HL-60 (cell line): ENCODE data around the gene MEF2C.
A peak's percentile ranks its signal among the peaks of the same experiment; 100 is the strongest.

ENCODE experiments used
- DNase-seq, 2 experiments: peaks; one replicate each; pipeline ENCODE4 v3.0.0-alpha.2; 2010 to 2020; ENCODE audit warnings: low read depth in 1 of 2, low spot score in 1 of 2
- H3K27ac ChIP-seq: fragments of 250-450 bp; sonication (Bioruptor Pico); replicated peaks from 2 replicates; pipeline ENCODE4 v1.5.1; 2020; ENCODE audit warnings: mild to moderate bottlenecking, moderate library complexity
- H3K27me3 ChIP-seq: fragments of 250-450 bp; sonication (Bioruptor Pico); 2 replicates; pipeline ENCODE4 v1.5.1; 2021; ENCODE audit warnings: mild to moderate bottlenecking, moderate library complexity; ENCODE audit not compliant: insufficient read depth, poor library complexity, severe bottlenecking
- H3K4me3 ChIP-seq: replicated peaks from 2 replicates; pipeline ENCODE4 v1.5.1; 2011; ENCODE audit warnings: mild to moderate bottlenecking, control low read depth, low read length; ENCODE audit not compliant: insufficient read depth
- CTCF ChIP-seq: IDR thresholded peaks from one replicate; pipeline ENCODE4 v1.5.1; 2011; ENCODE audit warnings: low read length, control low read depth, inconsistent platforms; ENCODE audit not compliant: insufficient read depth
- GABPA ChIP-seq: IDR thresholded peaks from 2 replicates; pipeline ENCODE4 v1.6.1; 2012; ENCODE audit warnings: low read depth
- POLR2AphosphoS5 ChIP-seq: IDR thresholded peaks from 2 replicates; pipeline ENCODE4 v1.6.1; 2012; ENCODE audit warnings: low read depth
- REST ChIP-seq: IDR thresholded peaks from 2 replicates; pipeline ENCODE4 v1.6.1; 2012; ENCODE audit warnings: low read depth; ENCODE audit not compliant: insufficient replicate concordance
- SPI1 ChIP-seq: IDR thresholded peaks from 2 replicates; pipeline ENCODE4 v1.6.1; 2012; ENCODE audit warnings: low read depth, mild to moderate bottlenecking, borderline replicate concordance
- long read RNA-seq: library from polyadenylated mRNA; unstranded; transcript quantifications from one replicate; pipeline ENCODE4 v2.0.0, GENCODE V29; 2020

The MEF2C gene
- long read RNA-seq, partial matches to known transcripts = 1 of 8 reads
- long read RNA-seq, other reads (novel, unspliced or antisense) = 4 of 8 reads

- peak within 1 kb of the TSS; percentile 58 for H3K4me3 ChIP-seq
- no peaks in the 10 kb centered on the region for H3K27me3 ChIP-seq
- H3K27ac ChIP-seq = no peak within 1 kb of the TSS
- no peak for DNase-seq
- TF ChIP-seq GABPA (no peak), SPI1 (0 out of 2 replicates have a peak, but pooled peaks have one; percentile 13), POLR2AphosphoS5 (no peak)
Observed at GRCh38 chr5:88883059-88883835, at the start of gene MEF2C. Gene MEF2C, minus strand, starts transcription at chr5:88883184. Its CDS starts 59,396 bp downstream, at chr5:88823788.

DNA sequence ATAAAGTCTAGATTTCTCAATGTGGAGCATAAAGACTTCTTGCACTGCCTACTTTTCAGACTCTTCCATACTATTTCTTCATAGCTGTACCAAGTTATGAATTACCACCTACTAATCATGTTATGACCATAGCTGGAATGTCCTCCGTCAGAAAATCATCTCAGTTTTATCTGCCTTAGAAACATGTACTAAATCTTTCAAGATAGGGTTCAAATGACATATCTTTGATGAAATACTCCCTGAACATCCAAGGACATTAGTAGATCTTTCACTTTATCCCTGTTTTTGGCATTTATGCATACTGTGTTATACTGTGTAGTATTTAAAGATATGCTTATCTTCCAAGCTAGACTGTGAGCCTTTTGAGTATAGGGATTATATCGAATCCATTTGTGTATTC is 49.6 kb upstream of the MEF2C start:
- Histone ChIP-seq H3K27me3 (no peaks in the 10 kb centered on the region), H3K4me3 (no peak overlapping the region), H3K27ac (no peak overlapping the region)
- no peak for TF ChIP-seq SPI1
- no peak for TF ChIP-seq GABPA
- no peak for TF ChIP-seq POLR2AphosphoS5
- TF ChIP-seq REST = no peak
- TF ChIP-seq CTCF = no peak
- DNase-seq = no peak

- no peak for TF ChIP-seq REST
- TF ChIP-seq GABPA = no peak
- no peak for TF ChIP-seq CTCF
- no peak for TF ChIP-seq POLR2AphosphoS5
- no peak for TF ChIP-seq SPI1
- H3K27me3 ChIP-seq = no peaks in the 10 kb centered on the region
- H3K27ac ChIP-seq = no peak overlapping the region
- no peak for DNase-seq
- H3K4me3 ChIP-seq = no peak overlapping the region
Observed at GRCh38 chr5:88930335-88930734, 47.4 kb upstream of the MEF2C start.

DNA sequence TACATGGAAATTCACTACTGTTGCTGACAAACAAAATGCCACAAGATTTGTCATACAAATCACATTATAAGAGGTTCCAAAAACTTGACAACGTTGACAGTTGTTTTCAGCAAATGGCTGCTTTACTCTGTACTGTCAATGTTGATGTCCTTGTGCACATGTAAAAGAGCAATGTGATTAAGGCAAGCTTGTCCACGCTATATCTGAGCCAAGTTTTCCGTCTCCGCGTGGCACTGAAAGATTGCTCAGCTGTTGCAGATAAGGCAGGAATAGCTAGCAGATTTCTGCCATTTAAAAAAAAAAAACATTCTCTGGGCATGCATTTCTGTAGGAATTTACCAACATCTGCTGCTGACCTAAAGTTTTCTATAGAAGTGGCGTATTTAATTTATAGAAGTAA is 46.4 kb upstream of the MEF2C start:
- no peak overlapping the region for H3K27ac ChIP-seq
- no peak for DNase-seq

More for the DNA sequence above, 46.4 kb upstream of the MEF2C start:
- Histone ChIP-seq H3K4me3 (no peak overlapping the region), H3K27me3 (no peaks in the 10 kb centered on the region)
- TF ChIP-seq SPI1 (no peak), POLR2AphosphoS5 (no peak), GABPA (no peak), CTCF (no peak), REST (no peak)
